Daoy (cell line): Measurements from ENCODE around the gene IL1R1. TPM values are rescaled to one million over a fixed set of nuclear protein-coding genes. Genes with fewer than 3 reads are reported as not detected.
A peak's percentile ranks its signal among the peaks of the same experiment; 100 is the strongest.
"Not testable (repeated sequence)": the region's sequence is repeated elsewhere in the genome, so short reads cannot be mapped to it uniquely, and the experiment has no call there.

Source experiments
- DNase-seq: peaks from one replicate; pipeline ENCODE4 v3.0.0-alpha.2; 2015; ENCODE audit warnings: low read depth
- total RNA-seq: library from RNA; depleted of rRNA; stranded (reverse); fragments of >200 nt; shearing (Covaris generic); gene quantifications from 2 replicates; pipeline ENCODE4 v1.2.3, GENCODE V29; 2014; rRNA removed

The IL1R1 gene, protein sequence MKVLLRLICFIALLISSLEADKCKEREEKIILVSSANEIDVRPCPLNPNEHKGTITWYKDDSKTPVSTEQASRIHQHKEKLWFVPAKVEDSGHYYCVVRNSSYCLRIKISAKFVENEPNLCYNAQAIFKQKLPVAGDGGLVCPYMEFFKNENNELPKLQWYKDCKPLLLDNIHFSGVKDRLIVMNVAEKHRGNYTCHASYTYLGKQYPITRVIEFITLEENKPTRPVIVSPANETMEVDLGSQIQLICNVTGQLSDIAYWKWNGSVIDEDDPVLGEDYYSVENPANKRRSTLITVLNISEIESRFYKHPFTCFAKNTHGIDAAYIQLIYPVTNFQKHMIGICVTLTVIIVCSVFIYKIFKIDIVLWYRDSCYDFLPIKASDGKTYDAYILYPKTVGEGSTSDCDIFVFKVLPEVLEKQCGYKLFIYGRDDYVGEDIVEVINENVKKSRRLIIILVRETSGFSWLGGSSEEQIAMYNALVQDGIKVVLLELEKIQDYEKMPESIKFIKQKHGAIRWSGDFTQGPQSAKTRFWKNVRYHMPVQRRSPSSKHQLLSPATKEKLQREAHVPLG
- total RNA-seq = 1.1 and 3.2 TPM in 2 replicates

DNA sequence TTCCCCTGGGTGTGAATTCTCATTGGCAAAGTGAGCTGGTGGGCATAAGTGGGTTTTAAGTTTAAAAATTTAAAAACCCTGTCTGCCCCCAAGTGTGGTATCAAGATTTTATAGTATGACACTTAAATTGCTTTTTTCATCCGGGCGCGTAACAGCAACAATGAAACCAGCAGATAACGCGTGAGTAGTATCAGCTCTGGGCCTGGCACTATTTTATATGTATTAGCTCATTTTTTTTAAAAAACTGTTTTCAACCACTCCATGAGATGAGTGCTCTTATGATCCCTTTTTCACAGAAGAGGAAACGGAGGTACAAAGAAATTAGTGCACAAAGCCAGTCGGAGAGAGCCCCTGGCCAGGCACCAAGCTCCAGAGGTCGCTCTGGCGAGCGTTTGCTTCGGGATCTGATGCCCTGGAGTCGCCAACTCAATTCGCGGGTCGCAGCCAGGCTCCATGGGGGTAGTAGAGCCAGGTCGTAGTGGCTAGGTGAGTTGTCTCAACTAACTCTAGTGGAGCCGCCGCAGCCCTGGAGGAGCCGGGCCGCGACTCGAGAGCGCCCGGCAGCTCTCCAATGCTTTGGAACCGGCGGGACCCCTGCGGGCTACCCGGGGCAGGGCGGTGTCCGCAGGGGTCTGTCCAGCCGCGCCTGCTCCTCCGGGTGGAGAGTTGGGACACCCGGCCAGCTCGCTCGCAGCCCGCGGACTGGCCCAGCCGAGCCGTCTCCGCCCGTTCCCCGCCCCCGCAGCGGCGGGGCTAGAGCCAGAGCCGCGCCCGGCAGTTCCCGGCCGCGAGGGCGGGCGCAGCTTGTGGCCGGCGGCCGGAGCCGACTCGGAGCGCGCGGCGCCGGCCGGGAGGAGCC lies at the start of gene IL1R1:
IL1R1 (plus strand) TSS at position 777 of the 859 bp plus-strand sequence. CDS start 14,979 bp downstream, outside the sequence.
- peak; percentile 64 for DNase-seq

- no peak for DNase-seq
These were observed 48.9 kb upstream of the IL1R1 start for GRCh38 chr2:102093662-102094061.

GRCh38 chr2:102094917-102095316 lies 47.6 kb upstream of the IL1R1 start:
- DNase-seq = peak; percentile 69

- no peak for DNase-seq
These were observed 46.4 kb upstream of the IL1R1 start for GRCh38 chr2:102096103-102096502.

GRCh38 chr2:102098756-102099155 lies 43.8 kb upstream of the IL1R1 start:
- no peak for DNase-seq

DNA sequence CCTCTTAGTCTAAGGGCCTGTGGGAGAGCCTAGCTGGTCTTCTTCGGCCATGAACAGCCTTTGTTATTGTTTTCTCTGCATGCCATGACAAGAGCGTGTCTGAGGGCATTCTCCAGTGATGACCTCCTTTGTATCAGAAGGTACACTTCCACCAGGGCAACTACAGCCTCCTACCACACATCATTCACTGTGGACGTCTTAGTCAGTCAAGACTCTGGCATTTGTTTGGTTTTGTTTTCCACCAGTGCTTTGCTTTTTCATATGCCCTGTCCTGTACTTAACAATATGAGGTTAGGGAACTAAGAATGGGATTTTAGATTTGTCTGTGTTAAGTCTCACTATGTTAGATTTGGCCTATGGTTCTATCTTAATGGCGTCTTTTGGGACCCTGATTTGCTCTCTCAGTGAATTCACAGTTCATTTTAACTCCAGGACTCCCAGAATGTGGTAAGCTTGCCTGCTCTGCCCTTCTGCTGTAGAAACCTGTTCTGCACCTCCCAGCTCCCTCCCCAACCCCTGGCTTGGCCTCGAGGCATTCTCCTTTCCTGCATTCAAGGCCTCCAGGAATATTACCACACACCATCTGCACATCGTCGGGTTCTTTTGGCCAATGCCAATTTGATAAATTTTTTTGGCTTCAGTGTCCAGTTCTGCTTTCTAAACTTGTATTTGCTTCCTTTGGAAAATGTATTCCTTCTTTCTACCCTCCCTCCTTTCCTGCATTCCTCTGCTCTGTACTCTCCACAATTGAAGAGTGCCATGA lies 42.8 kb upstream of the IL1R1 start:
- DNase-seq = no peak

DNA sequence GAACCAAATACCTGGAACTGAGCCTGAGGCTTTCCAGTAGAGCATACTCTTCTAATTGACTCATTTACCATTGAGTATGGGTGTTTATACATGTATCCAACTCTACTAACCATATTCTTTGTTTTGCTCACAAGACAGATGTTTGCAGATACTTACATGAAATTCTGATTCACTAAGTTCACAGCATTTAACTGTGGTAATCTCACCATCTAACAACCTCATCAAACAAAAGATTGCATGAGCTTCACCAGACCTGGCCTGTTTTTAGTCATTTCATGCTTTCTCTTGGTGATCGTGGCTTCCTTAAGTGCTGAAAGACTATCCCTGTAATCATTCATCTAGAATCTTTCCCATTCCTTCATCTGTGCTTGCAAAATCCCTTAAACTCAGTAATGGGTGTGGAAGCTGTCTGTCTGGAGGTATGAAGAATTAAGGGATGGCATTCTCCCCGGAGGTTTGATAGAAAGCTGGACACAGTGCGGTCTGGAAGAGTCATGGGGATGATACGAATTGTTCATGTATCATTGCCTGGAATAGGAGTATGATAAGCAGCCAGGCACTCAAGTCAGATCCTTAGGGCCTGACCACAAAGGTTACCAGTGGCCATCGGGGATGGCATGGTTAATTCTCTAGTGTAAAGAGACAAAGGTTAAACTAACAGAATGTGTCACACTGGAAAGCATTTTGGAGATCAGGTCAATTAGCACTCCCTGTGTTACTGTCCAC lies 42.0 kb upstream of the IL1R1 start:
- no peak for DNase-seq

DNA sequence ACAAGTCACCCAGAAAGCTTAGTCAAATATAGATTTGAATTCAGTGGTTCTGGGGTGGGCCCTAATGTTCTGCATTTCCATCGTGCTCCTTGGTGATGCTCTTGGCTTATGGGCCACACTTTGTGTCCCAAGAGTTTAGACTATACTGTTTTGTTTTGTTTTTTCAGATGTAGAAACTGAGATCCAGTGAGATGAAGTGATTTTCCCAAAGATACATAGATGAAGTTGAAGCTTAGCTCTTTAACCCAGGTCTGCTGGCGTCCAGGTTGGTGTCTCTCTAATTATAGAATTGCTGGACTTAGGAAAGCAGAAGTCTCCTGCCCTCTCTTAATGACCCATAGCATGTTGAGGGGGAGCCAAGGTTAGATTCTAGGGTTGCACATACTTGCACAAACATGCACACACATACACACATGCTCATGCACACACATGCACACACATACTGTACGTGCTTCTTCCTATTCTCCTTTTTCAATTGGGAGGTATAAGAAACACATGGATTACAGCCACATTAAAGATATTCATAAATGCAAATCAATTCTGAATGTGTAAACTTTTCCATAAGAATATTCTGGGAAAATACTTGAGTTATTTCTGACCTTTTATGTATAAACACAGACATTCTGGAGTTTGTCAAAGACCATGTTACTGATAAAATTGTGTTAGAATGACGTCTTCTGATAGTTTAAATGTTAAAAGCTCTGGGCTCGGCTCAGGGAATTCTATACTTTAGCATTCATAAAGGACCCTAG lies 41.3 kb upstream of the IL1R1 start:
- DNase-seq = no peak

GRCh38 chr2:102101849-102102635 lies 40.5 kb upstream of the IL1R1 start:
- DNase-seq = no peak

DNA sequence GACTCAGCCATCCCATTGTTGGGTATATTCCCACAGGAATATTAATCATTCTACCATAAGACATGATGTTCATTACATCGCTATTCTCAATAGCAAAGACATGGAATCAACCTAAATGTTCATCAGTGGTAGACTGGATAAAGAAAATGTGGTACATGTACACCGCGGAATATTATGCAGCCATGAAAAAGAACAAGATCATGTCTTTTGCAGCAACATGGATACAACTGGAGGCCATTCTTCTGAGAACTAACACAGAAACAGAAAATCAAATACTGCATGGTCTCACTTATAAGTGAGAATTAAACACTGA lies 40.0 kb upstream of the IL1R1 start:
- DNase-seq = not testable (repeated sequence)

DNA sequence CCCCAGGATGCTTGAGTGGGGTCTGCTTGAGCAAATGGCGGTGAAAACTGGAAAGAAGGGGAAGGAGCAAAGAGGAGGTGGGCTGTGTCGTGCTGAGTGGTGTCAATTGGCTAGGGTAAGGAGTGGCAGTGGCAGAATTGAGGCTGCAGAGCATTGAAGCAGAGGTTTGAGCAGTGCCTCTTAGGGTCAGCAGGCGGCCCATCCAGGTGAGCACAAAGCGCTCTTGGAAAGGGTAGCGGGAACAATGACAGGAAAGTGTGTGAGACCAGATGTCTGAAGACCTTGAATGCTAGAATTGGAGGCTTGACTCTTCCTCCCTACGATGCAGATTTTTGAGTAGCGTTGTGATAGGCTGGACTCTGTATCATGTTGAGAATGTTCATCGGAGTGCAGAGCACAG lies 39.3 kb upstream of the IL1R1 start:
- DNase-seq = no peak

DNA sequence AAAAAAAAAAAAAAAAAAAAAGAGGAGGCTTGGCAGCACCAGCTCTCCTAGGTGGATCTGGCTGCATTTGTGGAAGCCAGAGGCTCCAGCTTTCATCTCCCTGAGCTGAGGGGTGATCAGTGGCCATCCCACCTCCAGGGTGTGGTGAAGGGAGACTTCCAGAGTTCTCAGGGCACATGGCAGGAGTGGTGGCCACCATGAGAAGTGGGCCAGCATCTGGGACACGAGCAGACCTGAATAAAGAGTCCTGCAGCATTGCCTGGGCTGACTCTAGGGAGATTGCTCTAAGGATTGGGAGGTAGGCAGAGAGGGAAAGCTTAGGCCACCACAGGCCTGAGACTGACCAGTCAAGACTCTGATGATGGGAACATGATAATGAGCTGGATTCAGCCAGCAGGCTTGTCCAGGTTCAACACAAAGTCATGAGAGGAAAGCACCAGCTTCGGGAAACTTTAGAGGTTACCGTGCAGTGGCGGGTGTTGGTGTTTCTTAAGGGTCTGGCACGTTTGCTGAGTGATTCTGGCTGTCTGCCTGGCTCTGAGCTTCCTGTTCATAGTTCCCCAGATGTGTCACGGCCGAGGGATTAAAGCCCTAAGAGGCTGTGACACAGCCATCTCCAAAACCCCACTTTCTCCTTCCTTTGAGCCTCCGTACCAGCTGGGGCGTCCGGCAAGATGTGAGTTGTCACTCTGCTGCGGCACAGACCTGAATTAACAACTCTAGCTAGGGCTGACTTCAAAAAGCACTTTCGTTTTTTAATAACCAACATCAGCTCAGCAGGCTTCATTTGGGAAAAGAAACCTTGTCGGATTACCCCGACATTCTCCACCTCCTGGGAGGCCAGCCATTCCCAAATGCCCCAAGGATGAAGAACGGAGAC lies 38.3 kb upstream of the IL1R1 start:
- DNase-seq = peak; percentile 85

GRCh38 chr2:102106133-102106556 lies 36.4 kb upstream of the IL1R1 start:
- DNase-seq = peak; percentile 34

- not testable (repeated sequence) for DNase-seq
These were observed 35.5 kb upstream of the IL1R1 start for GRCh38 chr2:102106813-102107740.

DNA sequence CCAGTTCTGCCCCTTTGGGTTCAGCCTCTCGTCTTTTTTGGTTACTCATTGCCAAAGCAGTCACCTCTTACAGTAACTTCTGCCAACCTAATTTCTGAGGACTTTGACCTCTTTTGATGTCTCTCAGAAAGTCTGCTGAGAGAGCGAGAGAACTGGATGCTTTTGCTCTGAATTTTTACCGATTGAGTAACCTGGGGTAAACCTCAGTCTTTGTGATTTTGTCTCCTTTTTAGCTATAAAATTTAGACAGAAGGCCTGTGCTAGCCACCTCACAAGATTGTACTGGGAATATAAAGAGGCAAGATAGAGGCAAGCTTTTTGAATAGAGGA lies 34.8 kb upstream of the IL1R1 start:
- DNase-seq = no peak

GRCh38 chr2:102109016-102109415 lies 33.5 kb upstream of the IL1R1 start:
- DNase-seq = no peak

DNA sequence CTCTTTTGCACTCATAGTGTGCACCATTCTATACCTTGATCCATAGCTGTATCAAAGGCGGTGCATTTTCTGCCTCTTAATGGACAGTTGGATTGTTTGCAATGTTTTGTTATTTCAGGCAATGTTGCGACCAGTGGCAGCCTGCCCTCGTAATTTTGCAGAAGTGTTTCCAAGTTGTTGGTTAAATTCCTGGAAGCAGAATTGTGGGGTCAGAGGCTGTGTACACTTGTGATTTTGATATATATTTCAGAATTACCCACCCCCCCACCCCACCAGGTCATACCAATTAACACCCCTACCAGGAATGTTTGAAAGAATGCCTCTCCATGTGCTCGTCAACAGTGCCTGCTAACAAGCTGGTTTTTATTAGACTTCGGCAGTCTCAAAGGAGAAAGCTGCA lies 32.4 kb upstream of the IL1R1 start:
- no peak for DNase-seq
